ENCODE results near the gene ALKBH6. TPM values are rescaled to one million over a fixed set of nuclear protein-coding genes. Genes with fewer than 3 reads are reported as not detected.
A peak's percentile ranks its signal among the peaks of the same experiment; 100 is the strongest.

Gene ALKBH6
- total RNA-seq, 4 donors from 2014 or later, result 21.1 to 33.2 (median 24.9) TPM

GRCh38 chr19:36008336-36008978 is 5.6 kb downstream of the ALKBH6 start, which contains the start of gene SYNE4:
TSS of gene SYNE4 (minus strand) at chr19:36008813. CDS start at chr19:36008681, 132 bp downstream.
- no peak for DNase-seq (ENCODE audit: low spot score in 2 of 2)
- H3K4me1 ChIP-seq, result peaks cover 22% of the 10 kb centered on the region
- no peaks in the 10 kb centered on the region for H3K9me3 ChIP-seq
- H3K27me3 ChIP-seq, result no peaks in the 10 kb centered on the region
- WGBS, result 51% methylated on average over 17 of the region's 19 CpGs
- peak within 1 kb of the TSS; percentile 56 for H3K4me3 ChIP-seq
- TF ChIP-seq POLR2AphosphoS5 (IDR thresholded peaks at IDR 0.05) (no peak), CTCF (IDR thresholded peaks at IDR 0.05) (no peak), POLR2A (IDR thresholded peaks at IDR 0.05) (no peak), EP300 (IDR thresholded peaks at IDR 0.05) (no peak)
- H3K36me3 ChIP-seq, result no peaks in the 10 kb centered on the region
- H3K27ac ChIP-seq, result peak within 1 kb of the TSS; percentile 45

- no peaks in the 10 kb centered on the region for H3K27me3 ChIP-seq
- H3K4me3 ChIP-seq, result no peak overlapping the region
- H3K4me1 ChIP-seq, result peaks cover 18% of the 10 kb centered on the region
- no peaks in the 10 kb centered on the region for H3K36me3 ChIP-seq
- TF ChIP-seq POLR2A (IDR thresholded peaks at IDR 0.05), result no peak
- no peak for TF ChIP-seq CTCF (IDR thresholded peaks at IDR 0.05)
- no peak for TF ChIP-seq POLR2AphosphoS5 (IDR thresholded peaks at IDR 0.05)
- no peak for TF ChIP-seq EP300 (IDR thresholded peaks at IDR 0.05)
- WGBS, result 74% methylated on average over 3 of the region's 5 CpGs
- H3K9me3 ChIP-seq, result no peaks in the 10 kb centered on the region
- no peak for DNase-seq (ENCODE audit: low spot score in 2 of 2)
- no peak overlapping the region for H3K27ac ChIP-seq
These were observed 7.1 kb downstream of the ALKBH6 start for GRCh38 chr19:36006955-36007354.

- no peaks in the 10 kb centered on the region for H3K27me3 ChIP-seq
- H3K4me1 ChIP-seq, result peaks cover 10% of the 10 kb centered on the region
- peaks cover 7% of the 10 kb centered on the region for H3K36me3 ChIP-seq
- no peak overlapping the region for H3K4me3 ChIP-seq
- H3K9me3 ChIP-seq, result no peaks in the 10 kb centered on the region
- WGBS, result 82% methylated on average over 4 of the region's 4 CpGs
- TF ChIP-seq POLR2A (IDR thresholded peaks at IDR 0.05), result no peak
- TF ChIP-seq POLR2AphosphoS5 (IDR thresholded peaks at IDR 0.05), result no peak
- no peak for TF ChIP-seq CTCF (IDR thresholded peaks at IDR 0.05)
- TF ChIP-seq EP300 (IDR thresholded peaks at IDR 0.05), result no peak
- no peak overlapping the region for H3K27ac ChIP-seq
- DNase-seq (ENCODE audit: low spot score in 2 of 2), result no peak
These were observed 10.7 kb downstream of the ALKBH6 start for GRCh38 chr19:36003284-36003683.

GRCh38 chr19:36001605-36002004 is 12.4 kb downstream of the ALKBH6 start:
- 94% methylated on average over 3 of the region's 3 CpGs for WGBS
- H3K27me3 ChIP-seq, result no peaks in the 10 kb centered on the region
- DNase-seq (ENCODE audit: low spot score in 2 of 2), result no peak
- no peak overlapping the region for H3K27ac ChIP-seq
- H3K4me1 ChIP-seq, result peaks cover 16% of the 10 kb centered on the region
- H3K36me3 ChIP-seq, result peaks cover 10% of the 10 kb centered on the region
- TF ChIP-seq POLR2AphosphoS5 (IDR thresholded peaks at IDR 0.05) (no peak), EP300 (IDR thresholded peaks at IDR 0.05) (no peak), POLR2A (IDR thresholded peaks at IDR 0.05) (no peak), CTCF (IDR thresholded peaks at IDR 0.05) (no peak)
- H3K4me3 ChIP-seq, result no peak overlapping the region
- no peaks in the 10 kb centered on the region for H3K9me3 ChIP-seq

- Histone ChIP-seq H3K9me3 (no peaks in the 10 kb centered on the region), H3K27ac (no peak overlapping the region), H3K36me3 (peaks cover 10% of the 10 kb centered on the region), H3K27me3 (no peaks in the 10 kb centered on the region), H3K4me3 (peak overlapping the region; percentile 89), H3K4me1 (peaks cover 39% of the 10 kb centered on the region)
- DNase-seq (ENCODE audit: low spot score in 2 of 2), result no peak
- TF ChIP-seq EP300 (IDR thresholded peaks at IDR 0.05) (no peak), CTCF (IDR thresholded peaks at IDR 0.05) (no peak), POLR2A (IDR thresholded peaks at IDR 0.05) (no peak), POLR2AphosphoS5 (IDR thresholded peaks at IDR 0.05) (no peak)
- WGBS, result 88% methylated on average over 8 of the region's 8 CpGs
These were observed 17.2 kb downstream of the ALKBH6 start for GRCh38 chr19:35996777-35997176.
